NCI-H2107 treated with DMSO at 0.1 percent for 48 hours (cell line): ENCODE results near the gene HNRNPA1.
A peak's percentile ranks its signal among the peaks of the same experiment; 100 is the strongest.
"Not testable (repeated sequence)": the region's sequence is repeated elsewhere in the genome, so short reads cannot be mapped to it uniquely, and the experiment has no call there.

ENCODE experiments used
- DNase-seq: peaks from one replicate; lab custom pipeline; 2025; ENCODE audit not compliant: unreplicated experiment; lab: John Stamatoyannopoulos, UW

The HNRNPA1 gene

DNA sequence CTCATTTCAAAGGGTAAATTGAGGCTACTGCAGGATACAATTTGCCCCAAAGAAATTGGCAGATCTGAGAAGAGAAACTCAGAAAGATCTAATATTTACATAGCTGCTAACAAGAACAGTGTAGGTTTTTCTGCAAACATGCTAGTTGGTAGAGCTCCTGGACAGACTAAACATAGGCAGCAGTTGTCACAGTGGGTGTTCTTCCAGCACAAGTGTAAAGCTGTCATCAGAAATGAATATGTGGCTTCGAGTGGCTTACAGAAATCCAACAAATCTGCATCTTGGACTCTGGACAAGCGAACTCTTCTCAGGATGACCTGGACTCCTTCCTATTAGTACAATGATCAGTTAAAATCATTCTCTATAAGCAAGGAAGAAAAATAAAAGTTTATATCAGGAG, 6.5 kb upstream of the HNRNPA1 start:
- no peak for DNase-seq

- no peak for DNase-seq
These were observed 4.2 kb upstream of the HNRNPA1 start for GRCh38 chr12:54276368-54276767.

- no peak for DNase-seq
These were observed 2.7 kb upstream of the HNRNPA1 start for GRCh38 chr12:54277823-54278276.

- DNase-seq: no peak
These were observed 1.3 kb upstream of the HNRNPA1 start for GRCh38 chr12:54279227-54279631.

DNA sequence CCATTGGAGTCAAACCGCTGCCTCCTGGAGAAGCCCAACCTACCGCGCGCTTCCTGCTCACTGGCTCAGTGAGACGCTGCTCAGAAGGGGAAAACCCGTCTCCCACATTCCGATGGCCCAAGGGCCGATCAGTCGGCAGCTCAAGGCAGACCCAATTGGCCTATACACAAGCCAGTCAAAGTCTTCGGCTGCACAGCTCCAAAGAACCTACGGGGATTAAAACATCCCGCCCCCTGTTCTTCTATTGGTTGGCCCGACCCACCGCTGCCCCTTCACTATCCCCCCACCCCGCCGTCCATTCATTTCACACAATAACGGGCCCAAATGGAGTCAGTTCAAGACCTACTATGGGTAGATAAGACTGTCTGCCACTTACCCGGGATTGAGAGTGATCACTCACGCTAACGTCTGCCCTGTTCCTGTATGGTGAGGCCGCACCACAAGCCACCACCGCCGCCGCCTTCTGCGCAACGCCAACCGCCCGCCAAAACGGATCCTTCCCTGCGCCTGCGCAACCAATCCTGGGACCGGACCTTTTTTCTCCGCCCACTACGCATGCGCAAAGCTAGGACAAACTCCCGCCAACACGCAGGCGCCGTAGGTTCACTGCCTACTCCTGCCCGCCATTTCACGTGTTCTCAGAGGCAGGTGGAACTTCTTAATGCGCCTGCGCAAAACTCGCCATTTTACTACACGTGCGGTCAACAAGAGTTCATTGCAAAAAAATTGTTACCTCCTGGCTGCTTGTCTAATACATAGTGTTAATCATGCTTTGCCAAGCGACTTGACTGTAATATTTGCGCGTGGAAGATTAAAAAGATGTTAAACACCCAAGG, 676 bp upstream of the HNRNPA1 start, which contains the start of gene CBX5:
Gene CBX5 (minus strand): TSS at position 491 of the 836 bp plus-strand sequence. CDS start 22,472 bp downstream, outside the sequence.
- DNase-seq: peak; percentile 100

DNA sequence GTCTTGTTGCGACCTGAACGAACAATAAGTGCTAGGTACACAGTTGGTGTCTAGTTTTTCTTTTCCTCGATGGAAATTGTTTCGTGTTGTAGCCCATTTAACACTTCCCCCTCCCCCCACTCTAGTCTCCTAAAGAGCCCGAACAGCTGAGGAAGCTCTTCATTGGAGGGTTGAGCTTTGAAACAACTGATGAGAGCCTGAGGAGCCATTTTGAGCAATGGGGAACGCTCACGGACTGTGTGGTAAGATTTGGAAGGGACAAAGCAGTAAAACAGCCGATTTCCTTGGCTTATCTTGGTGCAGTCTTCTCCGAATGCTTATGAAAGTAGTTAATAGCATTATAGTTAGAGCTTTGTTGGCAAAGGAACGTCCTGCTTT, 724 bp downstream of the HNRNPA1 start:
- DNase-seq: not testable (repeated sequence)

GRCh38 chr12:54281694-54282093, 1.2 kb downstream of the HNRNPA1 start:
- DNase-seq: peak; percentile 52

GRCh38 chr12:54282949-54283593, 2.5 kb downstream of the HNRNPA1 start:
- no peak for DNase-seq

DNA sequence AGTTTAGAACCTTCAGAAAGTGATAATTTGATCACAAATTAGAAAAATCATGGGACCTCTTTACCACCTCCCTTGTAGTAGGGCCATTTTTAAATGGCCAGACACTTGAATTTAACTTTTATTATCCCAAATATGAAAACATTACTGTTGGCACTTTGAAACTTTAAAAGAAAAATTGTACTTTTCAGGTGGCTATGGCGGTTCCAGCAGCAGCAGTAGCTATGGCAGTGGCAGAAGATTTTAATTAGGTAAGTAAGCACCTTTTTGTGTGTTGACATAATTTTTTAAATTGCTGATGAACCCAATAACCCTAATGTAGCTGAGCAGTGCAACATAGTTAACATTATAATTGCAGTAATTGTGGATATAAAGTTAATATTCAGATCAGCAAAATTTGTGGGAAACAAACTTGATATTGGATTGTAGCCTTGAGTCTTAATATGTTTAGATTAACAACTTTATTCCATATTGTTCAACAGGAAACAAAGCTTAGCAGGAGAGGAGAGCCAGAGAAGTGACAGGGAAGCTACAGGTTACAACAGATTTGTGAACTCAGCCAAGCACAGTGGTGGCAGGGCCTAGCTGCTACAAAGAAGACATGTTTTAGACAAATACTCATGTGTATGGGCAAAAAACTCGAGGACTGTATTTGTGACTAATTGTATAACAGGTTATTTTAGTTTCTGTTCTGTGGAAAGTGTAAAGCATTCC, 3.7 kb downstream of the HNRNPA1 start:
- not testable (repeated sequence) for DNase-seq

DNA sequence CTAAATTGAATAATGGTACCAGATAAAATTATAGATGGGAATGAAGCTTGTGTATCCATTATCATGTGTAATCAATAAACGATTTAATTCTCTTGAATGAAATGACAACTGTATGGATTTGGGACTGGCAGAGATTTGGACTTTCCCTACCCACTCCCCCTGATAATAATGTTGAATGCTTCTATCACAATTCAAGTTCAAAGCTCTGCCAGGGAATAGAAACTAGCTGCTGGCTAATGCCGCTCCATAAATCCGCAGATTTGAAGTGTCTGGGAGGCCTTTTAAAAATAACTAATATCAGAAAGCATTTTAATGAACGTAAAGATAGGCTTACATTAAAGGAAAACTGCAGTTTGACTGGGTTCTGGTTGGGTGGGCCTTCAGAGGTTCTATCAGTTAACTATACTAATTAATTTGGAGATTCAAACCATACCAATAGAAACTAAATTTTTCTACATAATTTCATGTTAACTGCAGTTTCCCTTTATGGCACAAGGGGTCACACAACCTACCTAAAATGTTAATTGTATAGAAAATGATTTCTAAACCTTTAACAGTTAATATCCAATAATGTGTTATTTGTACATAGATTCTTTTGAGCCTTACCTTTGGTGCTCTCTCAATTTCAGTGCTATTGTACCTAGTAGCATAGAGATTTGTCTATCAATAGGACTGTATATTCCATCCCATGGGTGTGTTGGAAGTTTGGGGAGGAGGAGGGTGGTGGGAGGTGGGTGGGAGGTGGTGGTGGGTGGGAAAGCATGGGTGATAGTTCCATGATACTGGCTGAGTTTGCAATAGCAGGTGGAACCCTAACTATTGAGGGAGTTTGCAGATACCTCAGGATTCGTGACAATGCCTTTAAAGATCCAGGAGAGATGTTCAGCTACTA, 4.9 kb downstream of the HNRNPA1 start:
- no peak for DNase-seq

DNA sequence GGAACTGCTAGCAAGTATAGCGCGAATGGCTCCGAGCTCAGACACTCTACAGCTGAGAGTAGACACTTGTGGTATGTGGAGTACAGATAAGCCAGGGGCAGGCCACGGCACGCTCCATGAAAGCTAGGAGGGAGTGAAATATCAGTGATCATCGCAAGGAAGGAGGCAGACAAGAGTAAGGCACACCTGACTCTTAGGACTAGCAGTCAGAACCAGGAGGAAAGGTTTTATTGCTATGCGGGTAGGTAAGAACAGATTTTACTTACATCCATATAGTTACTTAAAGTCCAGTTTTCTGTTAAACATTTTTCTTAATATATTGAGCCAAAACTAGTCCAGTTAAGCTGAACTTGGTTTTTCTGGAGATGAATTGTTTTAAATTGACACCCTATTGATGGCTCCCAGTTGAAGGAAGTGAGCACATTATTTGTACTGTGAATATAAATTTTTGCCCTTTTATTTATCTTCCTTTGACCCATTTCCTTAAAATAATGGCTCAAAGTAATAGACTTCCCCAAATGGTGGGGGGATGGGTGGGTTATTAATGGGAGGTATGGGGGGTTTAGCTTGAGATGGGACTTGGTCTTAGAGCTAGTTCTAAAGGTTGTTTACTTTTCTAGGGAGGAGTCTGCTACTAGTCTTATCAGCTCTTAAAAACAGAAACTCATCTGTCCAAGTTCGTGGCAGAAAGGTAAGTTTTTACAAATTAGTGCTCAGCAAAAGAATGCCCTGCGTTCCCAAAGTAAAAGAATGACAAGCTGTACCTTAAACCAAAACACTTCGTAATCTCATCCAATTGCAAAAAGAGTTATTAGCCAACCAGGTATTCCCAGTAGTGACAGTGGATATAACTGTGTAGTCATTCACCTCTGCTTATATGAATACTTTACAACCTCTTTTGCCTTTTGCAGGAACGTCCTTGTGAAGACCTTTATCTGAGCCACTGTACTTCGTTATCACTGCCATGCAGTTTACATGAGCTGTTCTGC, 5.8 kb downstream of the HNRNPA1 start:
- no peak for DNase-seq

- no peak for DNase-seq
These were observed 7.0 kb downstream of the HNRNPA1 start for GRCh38 chr12:54287261-54288157.

DNA sequence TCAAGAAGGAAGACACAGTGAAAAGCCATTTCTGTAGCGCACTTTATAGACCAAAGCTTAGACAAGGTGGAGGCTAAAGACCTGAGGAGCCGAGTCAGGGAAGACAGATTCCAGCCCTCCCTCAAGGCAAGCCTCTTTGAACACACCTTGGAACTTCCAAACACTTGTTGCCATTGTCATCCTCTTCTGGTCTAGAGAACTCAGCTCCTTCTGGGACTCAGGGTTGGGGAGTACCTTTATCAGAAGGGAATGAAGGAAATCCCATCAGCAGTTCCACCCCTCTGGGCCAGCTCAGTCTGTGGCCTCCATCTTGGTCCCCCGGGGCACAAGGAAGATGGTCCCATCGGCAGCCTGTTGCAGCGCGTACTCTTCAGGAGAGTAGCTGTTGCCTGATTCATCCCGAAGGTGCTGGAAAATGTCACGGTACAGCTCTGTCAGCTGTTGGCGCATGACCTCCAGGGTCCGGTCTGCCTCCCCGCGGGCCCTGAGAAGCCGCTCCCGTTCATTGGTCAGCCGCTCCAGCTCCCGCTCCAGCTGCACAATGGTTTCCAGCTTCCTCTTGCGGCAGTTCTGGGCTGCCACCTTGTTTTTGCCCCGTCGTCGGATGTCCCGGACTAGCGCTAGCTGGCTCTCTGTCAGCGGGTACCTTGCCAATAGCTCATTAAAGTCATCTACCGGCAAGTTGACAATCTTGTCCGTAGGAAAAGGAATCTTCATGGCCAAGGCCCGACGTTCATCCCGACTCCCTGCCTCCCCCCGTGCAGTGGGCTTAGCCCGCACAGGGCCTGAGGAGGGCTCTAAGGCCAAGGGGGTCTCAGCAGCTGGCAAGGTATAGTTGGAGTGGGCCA, 11.8 kb downstream of the HNRNPA1 start:
- DNase-seq: no peak

DNA sequence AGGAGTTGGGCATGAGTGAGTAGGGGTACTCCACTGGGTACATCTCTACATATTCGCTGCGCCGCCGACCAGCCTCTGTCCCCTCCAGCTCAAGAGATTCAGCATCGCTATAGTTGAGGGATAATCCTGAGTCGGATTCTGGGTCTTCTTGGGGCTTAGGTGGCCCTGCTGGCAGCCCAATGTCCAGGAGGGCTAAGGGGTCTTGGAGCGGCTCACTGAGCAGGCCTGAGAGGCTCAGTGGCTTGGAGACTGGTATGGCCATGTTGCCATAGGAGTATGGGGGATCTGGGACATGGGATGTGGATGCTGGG, 12.4 kb downstream of the HNRNPA1 start:
- DNase-seq: no peak

DNA sequence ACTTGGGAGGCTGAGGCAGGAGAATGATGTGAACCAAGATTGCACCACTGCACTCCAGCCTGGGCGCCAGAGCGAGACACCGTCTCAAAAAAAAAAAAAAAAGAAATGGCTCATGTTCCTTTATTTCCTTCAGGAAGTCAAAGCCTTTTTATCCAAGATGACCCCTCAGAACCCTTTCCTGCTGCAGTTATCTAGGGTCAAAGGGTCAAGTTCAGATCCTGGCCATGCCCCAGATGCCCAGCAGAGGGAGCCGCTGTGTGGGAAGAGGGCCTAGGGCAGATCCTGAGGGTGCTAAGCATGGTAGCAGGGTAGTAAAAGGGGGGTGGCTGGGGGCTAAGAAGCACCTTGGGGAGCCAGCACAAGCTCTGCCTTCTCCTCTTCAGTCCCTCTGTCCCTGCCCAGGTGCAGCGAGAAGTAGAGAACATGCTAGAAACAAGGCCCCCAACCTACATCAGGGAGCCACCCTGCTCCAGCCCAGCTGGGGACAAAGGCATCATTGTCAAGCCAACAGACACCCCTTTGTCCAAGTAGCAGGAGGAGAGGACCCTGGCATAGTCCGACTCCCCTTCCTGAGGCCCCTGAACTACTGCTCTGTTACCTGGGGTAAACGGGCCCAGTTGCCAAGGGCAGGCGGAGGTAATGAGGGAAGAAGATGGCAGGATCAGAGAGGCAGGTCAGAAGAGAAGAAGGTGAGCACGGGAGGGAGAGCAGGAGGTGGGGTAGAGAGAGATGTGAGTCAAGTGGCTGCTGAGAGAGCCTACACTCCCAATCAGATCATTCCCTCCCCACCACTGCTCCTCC, 13.8 kb downstream of the HNRNPA1 start:
- no peak for DNase-seq

- DNase-seq: no peak
These were observed 14.5 kb downstream of the HNRNPA1 start for GRCh38 chr12:54294953-54295566.
